ENCODE measurements around the gene TMEM191C.
"Not testable (repeated sequence)": the region's sequence is repeated elsewhere in the genome, so short reads cannot be mapped to it uniquely, and the experiment has no call there.

The TMEM191C gene

DNA sequence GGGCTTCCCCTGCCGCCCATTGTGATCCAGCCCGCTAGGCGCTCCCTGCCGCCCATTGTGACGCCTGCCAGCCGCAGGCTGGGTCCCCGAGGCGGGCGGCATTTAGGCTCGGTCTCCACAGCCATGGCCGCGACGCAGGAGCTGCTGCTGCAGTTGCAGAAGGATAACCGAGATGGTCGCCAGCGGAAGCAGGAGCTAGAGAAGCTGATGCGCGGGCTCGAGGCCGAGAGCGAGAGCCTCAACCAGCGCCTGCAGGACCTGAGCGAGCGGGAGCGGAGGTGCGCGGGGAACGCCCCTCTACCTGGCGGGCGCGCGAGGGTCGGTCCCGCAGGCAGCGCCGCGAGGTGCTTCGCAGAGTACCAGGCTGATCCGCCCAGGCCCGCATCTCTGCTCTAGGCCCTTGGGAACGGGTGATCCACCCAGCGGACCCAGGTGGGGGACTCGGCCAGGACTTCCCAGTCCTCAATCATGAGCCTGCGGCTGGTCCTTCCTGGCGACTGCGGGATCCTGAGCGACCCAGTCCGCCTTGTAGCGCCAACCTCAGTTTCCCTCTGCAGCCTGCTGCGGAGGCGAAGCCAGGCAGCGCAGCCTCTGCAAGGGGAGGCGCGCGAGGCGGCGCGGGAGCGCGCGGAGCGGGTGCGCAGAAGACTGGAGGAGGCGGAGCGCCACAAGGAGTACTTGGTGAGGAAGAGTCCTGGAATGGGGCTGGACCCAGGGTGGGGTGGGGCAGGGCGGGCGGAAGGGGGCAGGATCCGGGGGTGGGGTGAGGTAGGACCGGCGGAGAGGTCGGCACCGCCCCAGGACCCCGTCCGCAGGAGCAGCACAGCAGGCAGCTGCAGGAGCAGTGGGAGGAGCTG is at the start of gene TMEM191C:
TMEM191C (plus strand) TSS at position 51 of the 857 bp plus-strand sequence; CDS start at position 124, 73 bp downstream.
- not testable (repeated sequence) for DNase-seq

DNA sequence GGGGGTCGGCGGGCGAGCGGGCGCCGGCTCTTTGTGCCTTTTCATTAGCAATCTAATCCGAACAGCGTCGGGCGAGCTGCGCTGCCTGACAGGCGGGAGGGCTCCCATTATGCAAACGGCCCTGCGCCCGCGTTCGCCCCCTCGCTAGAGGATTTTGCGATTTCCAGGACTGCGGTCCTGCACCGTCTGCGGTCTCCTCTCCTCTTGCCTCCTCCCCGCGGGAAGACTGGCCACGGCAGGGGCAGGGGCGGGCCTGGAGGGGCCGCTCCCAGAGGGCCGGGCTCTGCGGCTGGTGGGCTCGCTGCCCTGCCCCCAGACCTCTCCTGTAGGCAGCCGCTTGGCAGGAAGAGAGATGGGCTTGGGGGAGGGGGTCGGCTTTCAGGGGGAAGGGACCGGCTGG is 49.3 kb upstream of the TMEM191C start:
- peak; percentile 13 for DNase-seq

GRCh38 chr22:21418974-21419638 is 48.1 kb upstream of the TMEM191C start:
- not testable (repeated sequence) for DNase-seq

DNA sequence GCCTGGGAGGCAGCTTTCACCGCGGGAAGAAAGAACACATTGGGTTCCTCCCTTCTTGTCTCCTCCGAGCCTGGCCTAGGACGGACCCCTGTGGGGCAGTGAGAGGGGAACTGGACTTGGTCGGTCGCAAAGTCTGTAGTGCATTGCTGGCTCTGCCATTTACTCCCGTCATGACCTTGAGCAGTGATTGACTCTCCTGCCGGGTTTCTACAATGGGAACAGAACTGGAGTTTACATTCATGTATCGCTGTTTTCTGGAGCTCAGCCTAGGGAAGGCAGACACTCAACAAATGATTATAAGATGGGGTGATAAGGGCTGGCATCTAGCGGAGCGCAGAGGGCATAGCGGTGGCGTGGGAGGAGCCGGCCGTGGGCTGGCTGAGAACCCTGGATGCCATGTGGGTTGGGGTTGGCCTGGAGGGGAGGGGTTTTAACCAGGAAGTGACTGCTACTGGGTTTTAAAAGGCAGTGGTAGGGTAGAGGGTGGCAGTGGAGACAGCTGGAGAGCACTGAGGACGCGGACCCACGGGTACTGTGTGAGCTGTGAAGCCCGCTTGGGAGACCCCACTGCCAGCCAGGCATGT is 46.9 kb upstream of the TMEM191C start:
- DNase-seq = not testable (repeated sequence)

DNA sequence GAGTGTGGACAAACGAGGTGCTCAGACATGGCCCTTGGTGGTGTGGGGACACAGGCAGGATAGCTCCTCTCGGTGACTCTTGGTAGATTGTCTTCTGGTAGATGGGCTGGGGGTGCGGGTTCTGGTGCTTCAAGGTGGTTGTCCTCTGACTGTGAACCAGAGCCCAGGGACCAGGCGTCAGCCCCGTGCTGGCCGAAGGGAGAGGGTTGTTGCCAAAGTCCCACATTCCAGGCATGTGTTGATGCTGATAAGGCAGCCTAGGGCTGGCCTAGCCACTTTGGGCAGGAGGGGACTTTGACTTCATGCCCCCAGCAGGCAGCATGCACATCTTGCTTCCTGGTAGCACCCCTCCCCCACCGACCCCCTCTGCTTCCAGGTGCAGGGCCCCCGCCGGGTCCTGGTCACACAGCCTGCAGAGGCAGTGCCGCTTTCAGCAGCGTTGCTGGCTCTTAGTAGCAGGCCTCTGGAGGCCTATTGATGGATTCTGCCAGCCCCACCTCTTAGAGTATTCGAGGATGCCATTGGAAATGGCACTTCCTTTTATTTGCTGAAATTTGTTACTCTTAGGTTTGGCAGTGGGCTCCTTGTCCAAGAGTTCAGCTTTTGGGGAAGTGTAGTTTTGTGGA is 43.0 kb upstream of the TMEM191C start:
- not testable (repeated sequence) for DNase-seq

GRCh38 chr22:21434378-21435233 is 32.6 kb upstream of the TMEM191C start:
- DNase-seq = not testable (repeated sequence)

- DNase-seq = not testable (repeated sequence)
Measured at GRCh38 chr22:21435998-21436810, 31.0 kb upstream of the TMEM191C start.

GRCh38 chr22:21438013-21438412 is 29.2 kb upstream of the TMEM191C start:
- DNase-seq = not testable (repeated sequence)

DNA sequence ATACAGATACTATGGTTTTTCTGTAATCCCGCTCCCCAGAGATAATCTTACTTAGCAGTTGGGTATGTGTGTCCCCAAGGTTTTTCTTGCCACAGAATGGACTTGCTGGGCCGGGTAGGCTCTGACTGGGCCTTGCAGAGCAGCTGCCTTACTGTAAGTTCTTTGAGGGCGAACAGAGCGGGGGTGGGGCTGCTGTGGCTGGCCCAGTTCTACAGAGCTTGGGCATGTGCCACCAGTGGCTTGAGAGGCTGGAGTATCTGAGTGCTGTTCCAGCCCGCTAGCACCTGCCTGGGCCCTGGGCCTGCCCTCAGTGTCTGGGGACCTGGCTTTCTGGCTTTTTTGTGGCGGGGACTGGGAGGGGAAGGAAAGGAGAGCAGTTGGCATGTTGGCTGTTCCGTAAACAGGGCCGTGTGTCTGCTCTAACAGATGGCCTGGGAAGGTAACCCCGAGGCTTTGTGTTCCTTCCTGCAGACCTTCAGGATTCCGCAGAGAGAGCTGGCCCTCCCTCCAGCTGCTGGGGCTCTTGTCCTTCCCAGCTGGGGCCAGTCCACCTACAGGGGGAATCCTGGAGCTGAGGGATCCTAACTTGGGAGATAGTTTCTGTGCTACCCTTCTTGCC is 27.1 kb upstream of the TMEM191C start:
- DNase-seq = not testable (repeated sequence)

DNA sequence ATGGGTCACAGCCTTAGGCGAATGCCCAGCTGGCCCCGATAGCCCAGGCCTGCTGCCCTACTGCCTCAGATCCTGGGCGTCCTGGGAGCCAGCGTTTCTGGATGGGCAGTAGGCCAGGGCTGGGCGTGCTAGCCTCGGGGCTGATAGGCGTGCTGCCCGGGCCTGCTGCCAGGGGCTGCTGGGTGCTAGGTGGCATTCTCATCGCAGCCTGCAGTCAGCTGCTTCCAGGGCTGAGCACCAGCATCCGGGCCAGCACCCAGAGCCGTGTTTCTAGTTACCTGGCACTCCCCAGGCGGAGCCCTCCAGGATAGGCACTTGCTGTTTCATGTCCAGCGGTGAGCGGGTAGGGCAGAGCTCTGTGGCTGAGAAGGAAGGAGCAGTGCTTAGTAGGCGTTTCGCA is 26.5 kb upstream of the TMEM191C start:
- not testable (repeated sequence) for DNase-seq

DNA sequence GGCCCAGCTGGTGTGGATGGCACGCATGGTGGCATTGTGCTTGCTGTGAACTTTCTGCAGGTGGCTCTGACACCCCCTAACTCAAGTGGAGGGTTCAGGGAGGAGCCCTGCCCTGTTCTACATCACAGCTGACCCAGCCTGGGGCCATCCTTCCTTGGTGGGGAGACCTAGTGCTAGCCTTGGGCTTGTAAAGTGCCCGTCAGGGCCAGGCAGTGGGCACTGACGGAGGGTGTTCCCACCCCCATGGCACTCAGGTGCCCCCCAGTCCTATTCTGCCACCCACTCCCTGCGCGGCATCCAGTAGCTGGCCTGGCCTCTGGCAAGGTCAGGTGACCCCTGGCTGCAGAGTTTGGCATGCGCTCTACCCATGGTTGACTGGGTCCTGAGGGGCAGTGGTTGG is 26.0 kb upstream of the TMEM191C start:
- DNase-seq = not testable (repeated sequence)

DNA sequence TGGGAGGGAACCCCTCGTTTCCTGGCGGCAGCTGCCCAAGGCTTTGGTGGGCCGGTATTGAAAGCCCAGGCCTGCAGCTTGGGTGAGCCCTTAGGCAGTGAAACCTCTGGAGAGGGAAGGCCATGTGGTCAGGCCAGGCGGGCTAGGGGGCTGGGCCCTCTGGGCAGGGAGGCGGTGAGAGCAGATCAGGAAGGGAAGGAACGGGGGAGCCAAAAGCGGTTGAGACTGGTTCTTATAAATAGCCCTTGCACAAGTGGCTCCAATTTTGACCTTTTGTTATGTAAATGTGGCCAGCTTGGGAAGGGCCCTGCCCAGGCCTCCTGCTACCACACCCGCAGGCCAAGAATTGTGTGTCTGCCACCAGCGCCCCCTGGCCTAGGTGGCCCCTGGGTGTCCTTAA is 25.1 kb upstream of the TMEM191C start:
- DNase-seq = not testable (repeated sequence)

DNA sequence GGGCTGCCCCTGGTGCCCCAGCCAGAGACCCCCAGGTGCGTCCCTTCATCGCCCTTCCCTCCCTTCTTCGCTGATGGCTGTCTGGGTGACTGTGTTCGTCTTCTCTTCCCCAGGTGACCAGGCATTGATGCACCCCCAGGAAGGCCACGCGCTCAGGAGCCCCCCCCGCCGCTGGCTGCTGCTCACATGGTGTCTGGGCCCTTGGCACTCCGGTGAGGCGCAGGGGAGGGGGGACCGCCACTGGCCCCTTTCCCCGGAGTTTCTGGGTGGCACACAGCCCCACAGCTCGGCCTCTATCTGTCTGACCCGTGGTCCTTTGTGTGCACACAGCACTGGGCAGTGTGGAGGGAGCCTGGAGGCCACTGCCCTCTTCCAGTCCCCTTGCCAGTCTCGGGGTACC is 24.5 kb upstream of the TMEM191C start:
- not testable (repeated sequence) for DNase-seq

DNA sequence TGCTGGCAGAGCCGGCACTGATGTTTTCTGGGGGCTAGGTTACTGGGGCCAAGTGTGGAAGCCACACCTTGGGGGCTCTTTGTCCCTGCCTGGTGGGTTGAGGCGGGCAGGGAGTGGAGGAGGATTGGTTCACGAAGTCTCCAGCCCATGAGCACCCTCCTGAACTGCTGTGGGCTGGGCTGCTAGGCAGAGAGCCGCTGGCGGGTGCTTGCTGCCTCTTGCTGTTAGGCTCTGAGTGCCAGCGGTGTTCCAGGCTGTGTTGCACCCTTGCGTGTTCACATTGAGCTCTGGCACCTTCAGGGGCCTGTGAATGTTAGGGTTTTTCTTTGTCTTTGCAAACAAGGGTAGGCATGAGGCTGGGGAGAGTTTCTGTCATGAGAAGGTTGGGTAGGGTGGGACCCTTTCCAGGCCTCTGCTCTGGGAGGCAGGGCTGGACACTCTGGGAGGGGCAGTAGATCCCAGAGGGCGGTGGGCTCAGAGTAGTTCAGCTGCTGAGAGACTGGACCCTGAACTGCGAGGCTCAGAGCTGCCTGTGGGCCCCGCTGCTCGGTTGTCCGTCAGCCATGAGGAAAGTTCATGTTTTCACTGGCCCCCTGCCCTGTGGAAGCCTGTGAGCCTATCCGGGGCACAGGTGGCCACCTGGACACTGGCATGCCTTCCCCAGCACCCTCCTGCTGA is 24.0 kb upstream of the TMEM191C start:
- DNase-seq = no peak

GRCh38 chr22:21443735-21444421 is 23.3 kb upstream of the TMEM191C start:
- no peak for DNase-seq

- DNase-seq = no peak
Measured at GRCh38 chr22:21444701-21445436, 22.3 kb upstream of the TMEM191C start.

DNA sequence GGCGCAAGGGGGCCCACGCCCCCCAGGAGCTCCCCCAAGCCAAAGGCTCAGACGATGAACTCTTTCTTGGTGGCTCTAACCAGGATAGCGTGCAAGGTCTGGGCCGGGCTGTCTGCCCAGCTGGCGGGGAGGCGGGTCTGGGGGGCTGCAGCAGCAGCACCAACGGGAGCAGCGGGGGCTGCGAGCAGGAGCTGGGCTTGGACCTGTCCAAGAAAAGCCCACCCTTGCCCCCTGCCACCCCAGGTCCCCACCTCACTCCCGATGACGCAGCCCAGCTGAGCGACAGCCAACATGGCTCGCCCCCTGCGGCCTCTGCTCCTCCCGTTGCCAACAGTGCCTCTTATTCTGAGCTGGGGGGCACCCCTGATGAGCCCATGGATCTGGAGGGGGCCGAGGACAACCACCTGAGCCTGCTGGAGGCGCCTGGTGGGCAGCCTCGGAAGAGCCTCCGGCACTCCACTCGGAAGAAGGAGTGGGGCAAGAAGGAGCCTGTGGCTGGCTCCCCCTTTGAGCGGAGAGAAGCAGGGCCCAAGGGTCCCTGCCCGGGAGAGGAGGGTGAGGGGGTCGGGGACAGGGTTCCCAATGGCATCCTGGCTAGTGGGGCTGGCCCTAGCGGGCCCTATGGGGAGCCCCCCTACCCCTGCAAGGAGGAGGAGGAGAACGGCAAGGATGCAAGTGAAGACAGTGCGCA is 21.6 kb upstream of the TMEM191C start:
- no peak for DNase-seq

Measured in activated naive CD4-positive, alpha-beta T cell treated with Interleukin-2 at 50 U/mL for 16 hours (primary cell).